NCI-H748 treated with DMSO at 0.1 percent for 48 hours (cell line): ENCODE data around the gene ASB16.
A peak's percentile ranks its signal among the peaks of the same experiment; 100 is the strongest.
"Not testable (repeated sequence)": the region's sequence is repeated elsewhere in the genome, so short reads cannot be mapped to it uniquely, and the experiment has no call there.

ENCODE experiments used
- DNase-seq: peaks from one replicate; lab custom pipeline; 2025; lab: John Stamatoyannopoulos, UW

The ASB16 gene

GRCh38 chr17:44147812-44148211 is 22.7 kb upstream of the ASB16 start:
- DNase-seq = no peak

GRCh38 chr17:44149066-44149465 is 21.4 kb upstream of the ASB16 start:
- DNase-seq = not testable (repeated sequence)

- DNase-seq = no peak
Measured at GRCh38 chr17:44149750-44150329, 20.7 kb upstream of the ASB16 start.

GRCh38 chr17:44152875-44153274 is 17.6 kb upstream of the ASB16 start:
- DNase-seq = no peak

- no peak for DNase-seq
Measured at GRCh38 chr17:44155488-44155887, 15.0 kb upstream of the ASB16 start.

GRCh38 chr17:44159519-44160210 is 10.8 kb upstream of the ASB16 start:
- no peak for DNase-seq

GRCh38 chr17:44164476-44164875 is 6.0 kb upstream of the ASB16 start:
- no peak for DNase-seq

GRCh38 chr17:44167181-44167861 is 3.2 kb upstream of the ASB16 start:
- DNase-seq = no peak

GRCh38 chr17:44170135-44170498 is 387 bp upstream of the ASB16 start:
- no peak for DNase-seq

GRCh38 chr17:44171931-44172455 is 1.5 kb downstream of the ASB16 start:
- no peak for DNase-seq

- no peak for DNase-seq
Measured at GRCh38 chr17:44174427-44174826, 3.9 kb downstream of the ASB16 start.

GRCh38 chr17:44176257-44176656 is 5.8 kb downstream of the ASB16 start:
- no peak for DNase-seq

GRCh38 chr17:44176671-44177501 is 6.4 kb downstream of the ASB16 start:
- no peak for DNase-seq

GRCh38 chr17:44177640-44178039 is 7.1 kb downstream of the ASB16 start:
- no peak for DNase-seq

- no peak for DNase-seq
Measured at GRCh38 chr17:44178133-44178532, 7.6 kb downstream of the ASB16 start.

GRCh38 chr17:44183024-44183423 is 12.5 kb downstream of the ASB16 start:
- DNase-seq = no peak

- DNase-seq = no peak
Measured at GRCh38 chr17:44184212-44184810, 13.8 kb downstream of the ASB16 start.

GRCh38 chr17:44186307-44187130 is 16.0 kb downstream of the ASB16 start, which contains the start of gene TMUB2:
TSS of gene TMUB2 (plus strand) at chr17:44186972. CDS start at chr17:44187709, 737 bp downstream.
- peak; percentile 99 for DNase-seq

- DNase-seq = no peak
Measured at GRCh38 chr17:44187131-44187899, 16.8 kb downstream of the ASB16 start.
